Measurements from ENCODE around the gene PSG1. TPM values are rescaled to one million over a fixed set of nuclear protein-coding genes. Genes with fewer than 3 reads are reported as not detected.
"Not testable (repeated sequence)": the region's sequence is repeated elsewhere in the genome, so short reads cannot be mapped to it uniquely, and the experiment has no call there.

The PSG1 gene
- not detected for total RNA-seq

DNA sequence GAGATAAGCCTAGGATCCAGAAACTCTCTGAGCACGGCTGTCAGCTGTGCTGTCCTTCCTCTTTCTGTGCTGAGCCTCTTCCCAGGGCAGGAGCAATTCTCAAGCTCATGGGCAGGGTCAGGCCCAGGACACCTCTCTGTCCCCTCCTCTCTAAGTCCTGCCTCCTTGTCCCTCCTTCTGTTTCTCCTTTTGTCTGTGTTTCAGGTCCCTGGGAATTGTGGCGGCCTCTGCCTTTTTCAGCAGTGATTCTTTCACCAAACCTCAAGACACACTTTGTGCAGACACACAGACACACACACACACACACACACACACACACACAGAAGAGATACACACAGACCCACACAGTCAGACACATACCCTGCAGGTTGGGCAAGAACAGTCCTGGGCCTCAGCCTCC is at the start of gene PSG1:
Gene PSG1 (minus strand): TSS at position 101 of the 400 bp plus-strand sequence. CDS start 132 bp downstream, outside the sequence.
- DNase-seq (ENCODE audit: low spot score): no peak
- no peak for TF ChIP-seq POLR2A (IDR thresholded peaks at IDR 0.05)
- no peak for TF ChIP-seq POLR2AphosphoS5 (IDR thresholded peaks at IDR 0.05)
- TF ChIP-seq, protein P1, sequence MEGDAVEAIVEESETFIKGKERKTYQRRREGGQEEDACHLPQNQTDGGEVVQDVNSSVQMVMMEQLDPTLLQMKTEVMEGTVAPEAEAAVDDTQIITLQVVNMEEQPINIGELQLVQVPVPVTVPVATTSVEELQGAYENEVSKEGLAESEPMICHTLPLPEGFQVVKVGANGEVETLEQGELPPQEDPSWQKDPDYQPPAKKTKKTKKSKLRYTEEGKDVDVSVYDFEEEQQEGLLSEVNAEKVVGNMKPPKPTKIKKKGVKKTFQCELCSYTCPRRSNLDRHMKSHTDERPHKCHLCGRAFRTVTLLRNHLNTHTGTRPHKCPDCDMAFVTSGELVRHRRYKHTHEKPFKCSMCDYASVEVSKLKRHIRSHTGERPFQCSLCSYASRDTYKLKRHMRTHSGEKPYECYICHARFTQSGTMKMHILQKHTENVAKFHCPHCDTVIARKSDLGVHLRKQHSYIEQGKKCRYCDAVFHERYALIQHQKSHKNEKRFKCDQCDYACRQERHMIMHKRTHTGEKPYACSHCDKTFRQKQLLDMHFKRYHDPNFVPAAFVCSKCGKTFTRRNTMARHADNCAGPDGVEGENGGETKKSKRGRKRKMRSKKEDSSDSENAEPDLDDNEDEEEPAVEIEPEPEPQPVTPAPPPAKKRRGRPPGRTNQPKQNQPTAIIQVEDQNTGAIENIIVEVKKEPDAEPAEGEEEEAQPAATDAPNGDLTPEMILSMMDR (IDR thresholded peaks at IDR 0.05): no peak
- Histone ChIP-seq H3K36me3 (no peaks in the 10 kb centered on the region), H3K27ac (no peak within 1 kb of the TSS), H3K27me3 (replicated peaks; ENCODE audit: insufficient read depth) (no peaks in the 10 kb centered on the region), H3K9me3 (no peaks in the 10 kb centered on the region), H3K4me3 (no peak within 1 kb of the TSS), H3K4me1 (replicated peaks) (no peaks in the 10 kb centered on the region)
- intact Hi-C loops (cut with DNase I): no loop called here
- 23% methylated on average over 2 of the region's 2 CpGs for WGBS

DNA sequence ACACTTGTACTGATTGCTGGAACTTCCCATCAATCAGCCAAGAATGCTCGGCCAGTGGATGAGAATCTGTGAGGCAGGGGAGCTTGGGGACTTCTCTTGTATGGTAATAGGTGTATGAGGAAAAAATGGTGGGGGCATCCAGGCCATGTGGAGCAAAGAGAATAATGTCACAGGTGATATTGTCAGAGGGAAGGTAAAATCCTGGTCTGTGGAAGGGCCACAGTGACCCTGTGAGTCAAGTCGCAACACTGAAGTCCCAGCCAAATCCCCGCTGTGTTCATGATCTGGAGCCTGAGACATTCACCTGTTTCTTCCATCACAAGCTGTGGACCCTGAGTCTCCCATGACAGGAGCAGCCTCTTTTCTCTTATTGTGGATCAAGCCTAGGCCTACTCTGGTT is 49.4 kb upstream of the PSG1 start:
- Histone ChIP-seq H3K4me1 (replicated peaks) (no peaks in the 10 kb centered on the region), H3K36me3 (no peaks in the 10 kb centered on the region), H3K9me3 (no peaks in the 10 kb centered on the region), H3K27ac (no peak overlapping the region), H3K4me3 (no peak overlapping the region), H3K27me3 (replicated peaks; ENCODE audit: insufficient read depth) (no peaks in the 10 kb centered on the region)
- WGBS: 89% methylated on average over 3 of the region's 3 CpGs
- intact Hi-C loops (cut with DNase I): no loop called here
- no peak for DNase-seq (ENCODE audit: low spot score)
- TF ChIP-seq, protein P1 (IDR thresholded peaks at IDR 0.05): no peak
- TF ChIP-seq POLR2A (IDR thresholded peaks at IDR 0.05): no peak
- no peak for TF ChIP-seq POLR2AphosphoS5 (IDR thresholded peaks at IDR 0.05)

DNA sequence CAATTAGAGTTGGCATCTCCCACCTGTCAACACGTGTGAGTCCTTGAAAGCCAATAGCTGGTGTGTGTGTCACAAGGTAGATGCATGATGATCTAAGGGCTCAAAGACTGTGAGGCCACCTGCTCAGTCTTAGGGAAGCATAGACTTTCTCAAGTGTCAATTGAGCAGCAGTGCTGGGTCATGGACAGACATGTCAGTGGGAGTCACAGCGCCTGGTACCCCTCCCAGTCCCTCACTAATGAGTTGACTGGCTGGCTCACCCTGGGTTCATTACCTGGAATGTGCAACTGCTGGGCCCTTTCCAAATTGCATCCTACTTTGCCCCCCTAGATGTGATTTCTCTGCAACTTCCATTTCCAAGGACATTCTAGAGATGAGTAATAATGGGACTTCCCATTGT is 47.3 kb upstream of the PSG1 start:
- intact Hi-C loops (cut with DNase I): no loop called here
- no peaks in the 10 kb centered on the region for H3K4me1 ChIP-seq (replicated peaks)
- H3K9me3 ChIP-seq: no peaks in the 10 kb centered on the region
- no peak overlapping the region for H3K4me3 ChIP-seq
- no peak overlapping the region for H3K27ac ChIP-seq
- no peaks in the 10 kb centered on the region for H3K36me3 ChIP-seq
- no peaks in the 10 kb centered on the region for H3K27me3 ChIP-seq (replicated peaks; ENCODE audit: insufficient read depth)
- TF ChIP-seq, protein P1 (IDR thresholded peaks at IDR 0.05): no peak
- no peak for TF ChIP-seq POLR2AphosphoS5 (IDR thresholded peaks at IDR 0.05)
- no peak for TF ChIP-seq POLR2A (IDR thresholded peaks at IDR 0.05)
- DNase-seq (ENCODE audit: low spot score): no peak
- WGBS: 66% methylated on average over 2 of the region's 2 CpGs

DNA sequence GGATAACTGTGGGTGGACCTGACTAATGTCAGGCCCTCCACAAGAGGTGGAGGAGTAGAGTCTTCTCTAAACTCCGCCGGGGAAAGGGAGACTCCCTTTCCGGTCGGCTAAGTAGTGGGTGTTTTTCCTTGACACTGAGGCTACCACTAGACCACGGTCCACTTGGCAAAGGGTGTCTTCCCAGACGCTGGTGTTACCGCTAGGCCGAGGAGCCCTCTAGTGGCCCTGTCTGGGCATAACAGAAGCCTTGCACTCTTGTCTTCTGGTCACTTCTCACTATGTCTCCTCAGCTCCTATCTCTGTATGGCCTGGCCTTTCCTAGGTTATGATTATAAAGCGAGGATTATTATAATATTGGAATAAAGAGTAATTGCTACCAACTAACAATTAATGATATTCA is 43.6 kb upstream of the PSG1 start:
- H3K27ac ChIP-seq; H3K27me3 ChIP-seq (replicated peaks; ENCODE audit: insufficient read depth); H3K4me1 ChIP-seq (replicated peaks); H3K4me3 ChIP-seq; intact Hi-C loops (cut with DNase I); H3K9me3 ChIP-seq; H3K36me3 ChIP-seq; DNase-seq (ENCODE audit: low spot score): not testable (repeated sequence)
- 42% methylated on average over 9 of the region's 9 CpGs for WGBS

DNA sequence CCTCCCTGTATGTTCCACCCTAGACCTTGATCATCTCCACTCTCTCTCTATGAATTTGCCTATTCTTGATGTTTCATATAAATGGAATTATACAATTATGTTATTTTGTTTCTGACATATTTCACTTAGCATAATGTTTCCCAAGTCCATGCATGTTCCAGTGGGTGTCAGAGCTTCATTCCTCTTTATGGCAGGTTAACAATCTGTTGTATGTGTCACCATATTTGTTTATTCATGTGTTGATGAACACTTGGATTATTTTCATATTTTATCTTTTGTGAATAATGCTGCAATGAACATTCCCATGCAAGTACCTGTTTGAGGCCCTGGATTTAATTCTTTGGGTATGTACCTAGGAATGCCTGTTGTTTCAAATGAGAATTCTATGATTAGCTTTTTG is 41.5 kb upstream of the PSG1 start:
- intact Hi-C loops (cut with DNase I); H3K27ac ChIP-seq; H3K4me1 ChIP-seq (replicated peaks); H3K36me3 ChIP-seq; H3K27me3 ChIP-seq (replicated peaks; ENCODE audit: insufficient read depth); H3K9me3 ChIP-seq; H3K4me3 ChIP-seq; DNase-seq (ENCODE audit: low spot score): not testable (repeated sequence)

DNA sequence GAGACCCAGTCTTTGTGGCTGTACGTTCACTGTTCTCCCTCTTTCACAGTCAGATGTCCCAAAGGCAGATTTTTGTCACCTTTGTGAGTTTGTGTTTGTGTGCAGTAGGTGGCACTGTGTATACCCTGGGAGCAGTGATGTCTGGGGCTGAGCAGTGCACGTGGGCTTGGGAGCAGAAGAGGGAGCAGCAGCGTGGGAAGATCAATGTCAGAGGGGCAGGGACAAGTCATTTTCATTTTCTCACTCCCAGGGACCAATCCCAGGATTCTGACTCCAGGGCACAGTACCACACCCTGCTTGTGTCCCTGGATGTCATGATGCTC is 40.2 kb upstream of the PSG1 start:
- no peaks in the 10 kb centered on the region for H3K9me3 ChIP-seq
- TF ChIP-seq, protein P1 (IDR thresholded peaks at IDR 0.05): no peak
- no peak for TF ChIP-seq POLR2AphosphoS5 (IDR thresholded peaks at IDR 0.05)
- TF ChIP-seq POLR2A (IDR thresholded peaks at IDR 0.05): no peak
- no peaks in the 10 kb centered on the region for H3K36me3 ChIP-seq
- no peaks in the 10 kb centered on the region for H3K27me3 ChIP-seq (replicated peaks; ENCODE audit: insufficient read depth)
- DNase-seq (ENCODE audit: low spot score): no peak
- intact Hi-C loops (cut with DNase I): no loop called here
- WGBS: 19% methylated on average over 3 of the region's 3 CpGs
- no peak overlapping the region for H3K4me3 ChIP-seq
- H3K27ac ChIP-seq: no peak overlapping the region
- no peaks in the 10 kb centered on the region for H3K4me1 ChIP-seq (replicated peaks)

DNA sequence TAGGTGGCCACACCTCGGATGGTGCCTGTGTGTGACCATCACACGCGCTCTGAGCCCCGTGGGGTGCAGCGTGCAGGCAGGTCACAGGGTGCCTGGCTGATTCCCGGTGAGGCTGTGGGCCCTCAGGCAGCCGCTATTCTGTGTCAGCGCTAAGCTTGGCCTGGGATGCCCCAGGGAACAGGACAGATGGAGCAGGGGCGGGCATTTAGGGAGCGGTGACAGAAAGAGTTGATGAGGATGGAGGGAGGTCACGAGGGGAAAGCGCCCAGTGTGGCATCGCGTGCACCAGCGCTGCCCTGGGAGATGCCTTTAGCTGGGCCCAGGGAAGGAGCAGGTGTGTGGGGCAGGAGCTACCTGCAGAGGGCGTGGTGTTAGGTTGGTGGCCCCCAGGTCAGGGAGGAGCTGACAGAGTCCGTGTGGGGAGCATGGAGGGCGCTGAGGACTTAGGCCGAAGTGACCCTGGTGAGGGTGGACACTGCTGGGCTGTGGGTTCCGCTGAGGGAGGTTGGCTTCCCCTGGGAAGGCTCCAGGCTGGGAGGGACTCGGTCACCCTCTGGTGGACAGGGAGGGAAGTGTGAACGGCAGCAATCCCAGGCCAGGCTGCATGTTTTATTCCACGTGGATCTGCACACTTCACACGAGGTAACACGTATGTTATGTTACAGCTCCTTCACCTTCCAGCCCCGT is 39.7 kb upstream of the PSG1 start:
- H3K36me3 ChIP-seq; H3K4me1 ChIP-seq (replicated peaks); DNase-seq (ENCODE audit: low spot score); intact Hi-C loops (cut with DNase I); H3K27me3 ChIP-seq (replicated peaks; ENCODE audit: insufficient read depth); H3K9me3 ChIP-seq; H3K4me3 ChIP-seq; H3K27ac ChIP-seq: not testable (repeated sequence)
- 66% methylated on average over 25 of the region's 26 CpGs for WGBS

DNA sequence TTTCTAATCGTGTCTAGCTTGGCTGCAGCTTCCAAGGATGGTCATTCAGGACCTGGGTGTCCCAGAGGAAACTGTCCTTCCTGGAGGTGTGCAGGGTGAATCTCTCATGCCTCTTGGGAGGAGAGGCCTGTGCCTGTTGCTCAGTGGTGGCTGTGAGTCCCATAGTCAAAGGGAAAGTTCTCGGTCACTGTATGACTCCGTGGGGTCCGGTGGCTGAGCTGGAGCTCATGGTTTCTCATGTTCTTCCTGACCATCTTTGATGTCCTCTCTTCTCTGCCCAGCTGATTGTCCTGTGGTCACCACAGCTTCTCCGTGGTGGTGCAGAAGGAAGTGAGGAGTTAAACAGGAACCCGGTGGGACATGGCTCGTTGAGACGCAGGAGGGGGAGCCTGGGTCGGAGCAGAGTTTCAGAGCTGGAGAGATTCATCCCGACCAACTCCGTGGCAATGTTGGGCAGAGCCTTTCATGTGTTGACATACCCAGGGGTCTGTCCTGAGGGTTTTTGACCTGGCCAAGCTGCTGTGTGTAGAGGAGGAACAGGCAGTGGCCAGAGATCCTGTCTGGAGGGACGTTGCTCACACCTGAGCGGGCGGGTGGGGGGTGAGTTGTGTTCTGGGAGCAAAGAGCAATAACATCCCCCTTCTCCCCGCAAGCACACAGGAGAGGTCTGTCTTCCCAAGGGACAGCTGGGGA is 39.0 kb upstream of the PSG1 start:
- H3K27me3 ChIP-seq (replicated peaks; ENCODE audit: insufficient read depth); DNase-seq (ENCODE audit: low spot score); H3K4me3 ChIP-seq; H3K9me3 ChIP-seq; H3K4me1 ChIP-seq (replicated peaks); intact Hi-C loops (cut with DNase I); H3K27ac ChIP-seq; H3K36me3 ChIP-seq: not testable (repeated sequence)
- WGBS: 83% methylated on average over 15 of the region's 15 CpGs

Measured in prostate gland (tissue), 2 donors.